Hepatic stellate cell (primary cell): ENCODE data around the gene RPL29.
A peak's percentile ranks its signal among the peaks of the same experiment; 100 is the strongest.

ENCODE experiments used
- DNase-seq: peaks from one replicate; pipeline ENCODE4 v3.0.0; 2011; ENCODE audit warnings: low spot score

RPL29 gene

GRCh38 chr3:52025453-52025852 is 29.8 kb upstream of the RPL29 start:
- no peak for DNase-seq

GRCh38 chr3:52024765-52025452 is 29.2 kb upstream of the RPL29 start:
- DNase-seq = no peak

- DNase-seq = no peak
Observed at GRCh38 chr3:52023860-52024764, 28.4 kb upstream of the RPL29 start.

DNA sequence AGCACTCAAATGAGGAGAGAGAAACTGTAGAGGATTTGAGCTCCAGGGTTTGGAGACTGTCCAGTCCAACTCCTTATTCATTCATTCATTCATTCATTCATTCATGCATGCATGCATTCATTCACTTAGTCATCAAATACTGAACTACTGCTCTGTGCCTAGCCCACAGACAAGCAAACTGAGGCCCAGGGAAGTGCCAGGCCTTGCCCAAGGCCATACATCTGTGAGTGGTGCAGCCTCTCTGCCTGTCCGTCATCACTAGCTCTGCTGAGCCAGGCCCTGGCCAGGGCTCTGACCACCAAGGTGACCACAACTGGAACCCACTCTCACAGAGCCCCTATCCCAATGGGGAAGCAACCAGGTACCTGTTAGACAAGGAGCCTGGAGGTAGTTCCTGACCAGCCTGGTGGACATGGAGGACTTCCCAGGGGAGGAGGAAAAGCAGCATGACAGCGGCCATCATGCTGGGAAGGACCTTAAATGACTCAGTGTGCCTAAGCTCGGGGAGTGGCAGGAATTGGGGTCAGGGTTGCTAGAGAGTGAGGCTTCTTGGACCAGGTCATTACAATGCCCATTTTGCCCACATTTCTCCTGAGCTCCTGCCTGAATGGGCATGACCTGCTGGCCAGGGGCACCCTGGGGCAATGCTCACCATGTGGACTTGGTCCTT is 27.5 kb upstream of the RPL29 start:
- no peak for DNase-seq

DNA sequence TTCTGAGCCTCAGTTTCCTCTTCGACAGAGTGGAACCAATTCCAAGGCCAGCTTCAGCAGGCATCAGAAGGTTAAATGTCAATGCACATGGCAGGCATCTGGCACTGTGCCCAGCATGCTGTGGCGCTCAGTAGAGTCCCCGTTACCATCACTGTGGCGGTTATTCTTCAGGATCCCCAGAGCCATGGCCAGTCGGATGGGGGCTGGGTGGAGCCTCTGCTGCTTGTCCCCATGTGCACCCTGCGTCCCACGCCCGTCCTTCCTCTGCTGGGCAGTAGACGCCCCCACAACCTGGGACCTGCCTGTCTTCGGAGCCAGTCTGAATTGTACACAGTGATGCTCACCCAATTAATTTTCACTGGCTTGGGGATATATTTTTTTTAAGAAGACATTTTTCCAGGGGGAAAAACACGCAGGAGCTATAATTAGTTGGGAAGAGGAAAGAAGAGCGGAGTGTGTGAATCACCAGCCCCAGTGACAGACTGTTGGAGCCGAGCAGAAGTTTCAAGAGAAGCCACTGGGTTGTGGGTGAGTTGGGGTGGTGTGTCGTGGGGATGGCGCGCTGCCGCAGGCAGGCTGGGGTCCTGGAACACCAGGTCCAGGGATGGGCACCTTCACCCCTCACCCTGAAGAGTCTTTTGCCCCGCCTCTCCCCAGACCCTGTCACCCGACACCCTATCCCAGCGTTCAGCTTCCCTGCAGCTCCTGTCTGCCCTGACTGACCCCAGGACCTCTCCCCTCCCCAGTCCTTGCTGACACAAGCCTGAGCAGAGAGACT is 26.8 kb upstream of the RPL29 start:
- DNase-seq = peak; percentile 93

- no peak for DNase-seq
Observed at GRCh38 chr3:52021489-52022268, 26.0 kb upstream of the RPL29 start.

DNA sequence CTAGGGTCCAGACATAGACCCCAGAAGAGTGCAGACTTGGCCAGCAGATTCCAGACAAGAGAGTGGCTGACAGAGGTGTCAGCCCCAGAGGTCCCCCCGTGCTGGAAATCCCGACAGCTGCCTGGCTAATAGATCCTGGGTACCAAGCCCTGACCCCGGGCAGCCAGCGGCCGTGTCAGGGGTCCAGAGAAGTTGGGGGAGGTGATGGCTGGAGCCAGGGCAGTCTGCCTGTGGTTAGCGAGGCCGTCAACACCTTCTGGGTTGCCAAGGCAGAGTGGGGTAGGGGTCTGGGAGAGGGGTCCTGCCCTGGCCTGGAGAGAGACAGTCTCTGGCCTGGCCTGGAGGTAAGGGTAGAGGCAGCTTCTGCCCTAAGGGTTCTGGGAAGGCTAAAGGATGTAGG is 25.1 kb upstream of the RPL29 start:
- no peak for DNase-seq

DNA sequence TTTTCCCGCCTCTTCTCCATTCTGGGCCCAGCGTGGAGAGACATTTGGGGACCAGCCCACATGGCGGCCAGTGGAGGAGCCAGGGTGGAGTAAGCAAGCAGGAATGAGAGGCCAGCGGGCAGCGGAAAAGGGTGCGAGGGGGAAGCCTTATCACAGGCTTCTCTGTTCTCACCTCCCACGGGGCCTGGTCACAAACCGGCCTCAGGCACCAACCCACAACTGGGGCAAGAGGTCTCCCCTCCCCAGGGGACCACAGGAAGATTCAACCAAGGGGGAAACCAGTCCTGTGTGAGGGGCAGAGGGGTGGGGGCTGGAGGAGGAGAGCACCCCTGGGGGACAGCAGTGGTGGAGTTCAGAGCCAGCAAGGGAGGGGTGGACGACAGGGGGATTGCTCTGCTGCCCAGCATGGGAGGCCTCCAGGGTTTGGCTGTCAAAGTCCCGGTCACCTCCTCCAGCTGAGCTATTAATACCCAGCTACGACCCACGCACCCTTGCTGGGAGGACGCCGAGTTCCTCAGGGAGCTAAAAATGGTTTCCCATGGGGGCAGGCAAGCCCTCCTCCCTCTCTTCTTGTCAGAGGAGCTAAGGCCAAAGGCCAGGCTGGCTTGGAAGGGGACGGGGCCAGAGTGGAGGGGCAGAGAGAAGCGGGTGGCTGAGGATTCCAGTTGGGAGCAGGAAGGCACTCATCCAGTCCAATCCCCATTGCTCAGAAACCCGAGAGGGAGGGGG is 23.8 kb upstream of the RPL29 start:
- peak; percentile 75 for DNase-seq

DNA sequence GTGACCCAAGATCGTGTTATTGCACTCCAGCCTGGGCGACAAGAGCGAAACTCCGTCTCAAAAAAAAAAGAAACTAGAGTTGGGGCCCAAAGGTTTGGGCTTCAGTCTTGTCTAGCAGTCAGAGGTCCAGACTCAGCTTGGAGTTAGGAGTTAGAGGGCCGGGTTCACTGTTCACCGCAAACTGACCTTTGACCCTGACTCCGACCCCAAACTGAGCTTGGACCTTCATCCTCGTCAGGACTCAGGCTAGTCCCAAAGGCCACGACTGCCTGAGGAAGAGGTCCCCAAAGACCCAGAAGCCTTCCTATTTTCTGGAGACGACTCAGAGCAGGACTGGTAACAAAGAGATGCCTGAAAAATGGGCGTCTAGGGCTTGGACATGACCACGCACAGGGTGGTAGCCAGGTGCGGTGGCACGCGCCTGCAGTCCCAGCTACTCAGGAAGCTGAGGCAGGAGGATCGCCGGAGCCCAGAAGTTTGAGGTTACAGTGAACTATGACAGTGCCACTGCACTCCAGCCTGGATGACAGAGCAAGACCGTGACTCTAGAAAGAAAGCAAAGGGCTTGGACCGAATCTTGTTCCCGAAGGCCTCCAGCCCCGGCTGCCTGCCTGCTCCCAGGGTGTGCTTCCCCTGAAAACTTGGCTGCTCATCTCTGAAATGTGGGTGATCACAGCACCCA is 22.8 kb upstream of the RPL29 start:
- no peak for DNase-seq

DNA sequence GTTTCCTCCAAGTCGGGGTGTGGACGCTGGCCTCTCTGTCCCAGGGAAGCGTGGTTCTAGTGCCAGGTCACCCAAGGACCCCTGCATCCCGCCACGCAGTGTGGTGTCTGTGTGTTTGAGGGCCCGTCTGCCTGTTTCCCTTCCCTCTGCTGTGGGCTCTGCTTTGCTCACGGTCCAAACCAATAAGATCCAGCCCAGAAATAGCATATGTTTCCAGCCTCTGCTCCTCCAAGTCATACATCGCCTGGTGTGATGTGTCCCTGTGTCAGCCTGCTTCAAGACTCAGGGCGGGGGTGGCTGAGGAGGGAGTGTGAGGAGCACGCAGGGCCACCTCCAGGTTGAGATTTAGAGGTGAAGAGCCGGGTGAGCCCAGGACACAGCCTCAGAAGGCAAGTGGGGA is 21.9 kb upstream of the RPL29 start:
- DNase-seq = no peak

GRCh38 chr3:52015438-52016228 is 19.9 kb upstream of the RPL29 start:
- DNase-seq = no peak

- no peak for DNase-seq
Observed at GRCh38 chr3:52014613-52015012, 18.9 kb upstream of the RPL29 start.

DNA sequence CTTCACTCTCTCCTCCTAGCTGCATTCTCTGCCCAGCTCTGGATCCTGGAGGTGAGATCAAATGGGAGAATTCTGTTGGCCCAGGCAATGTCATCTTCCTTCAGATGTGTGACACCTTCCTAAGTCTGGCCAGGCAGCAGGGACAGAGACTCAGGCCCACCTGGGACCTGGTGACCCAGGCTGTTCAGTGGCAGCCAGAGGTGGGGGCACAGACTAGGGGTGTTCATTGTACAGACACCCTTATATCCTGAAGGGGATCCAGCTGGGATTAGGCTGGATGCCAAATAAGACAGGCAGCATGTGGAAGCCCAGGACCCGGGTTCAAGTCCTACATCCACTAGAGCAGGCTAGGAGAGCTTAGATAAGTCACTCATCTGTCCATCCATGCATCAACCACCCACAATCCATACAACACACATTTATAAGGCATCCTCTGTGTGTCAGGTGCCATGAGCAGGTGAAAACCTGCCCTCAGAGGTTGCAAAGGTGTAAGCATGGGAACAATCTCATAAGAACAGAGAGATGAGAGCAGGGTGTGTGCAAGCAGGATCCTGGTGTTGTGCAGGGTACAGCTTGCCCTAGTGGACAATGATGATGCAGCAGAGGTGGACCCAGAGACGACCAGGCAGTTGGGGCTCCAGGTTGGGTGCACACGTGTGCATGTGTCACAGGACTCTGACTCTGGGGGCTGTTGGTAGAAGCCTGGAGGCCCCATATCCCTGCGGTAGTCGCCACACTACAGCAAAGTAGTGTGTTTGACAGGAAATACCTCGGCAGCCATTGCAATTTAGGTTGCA is 18.3 kb upstream of the RPL29 start:
- DNase-seq = no peak

- DNase-seq = no peak
Observed at GRCh38 chr3:52012699-52013098, 17.0 kb upstream of the RPL29 start.

DNA sequence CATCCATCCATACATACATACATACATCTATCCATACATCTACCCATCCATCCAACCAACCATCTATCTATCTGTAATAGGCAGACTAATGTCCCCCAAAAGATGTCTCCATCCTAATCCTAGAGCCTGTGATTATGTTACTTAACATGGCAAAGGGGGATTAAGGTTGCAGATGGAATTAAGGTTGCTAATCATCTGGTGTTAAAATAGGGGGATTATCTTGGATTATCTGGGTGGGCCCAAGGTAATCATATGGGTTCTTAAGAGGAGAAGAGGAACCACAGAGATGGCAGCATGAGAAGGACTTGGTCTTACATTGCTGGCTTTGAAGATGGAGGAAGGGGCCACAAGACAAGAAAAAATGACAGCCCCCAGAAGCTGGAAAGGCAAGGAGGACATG is 14.7 kb upstream of the RPL29 start:
- DNase-seq = no peak

GRCh38 chr3:52007291-52007690 is 11.6 kb upstream of the RPL29 start:
- no peak for DNase-seq

DNA sequence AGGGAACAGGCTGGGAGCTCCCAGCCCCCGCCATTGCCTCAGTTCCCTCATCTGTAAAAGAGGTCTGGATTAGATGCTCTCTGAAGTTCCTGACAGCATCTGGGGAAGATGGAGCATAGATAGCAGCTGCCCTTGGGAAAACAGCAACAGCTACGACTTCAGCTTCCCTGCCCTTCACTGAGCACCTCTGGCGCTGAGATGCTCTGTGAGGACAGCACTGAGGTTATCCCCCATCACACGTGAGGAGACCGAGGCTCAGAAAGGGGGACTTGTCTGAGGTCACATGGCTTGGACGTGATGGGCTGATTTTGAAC is 11.1 kb upstream of the RPL29 start:
- no peak for DNase-seq

- no peak for DNase-seq
Observed at GRCh38 chr3:52006017-52006819, 10.5 kb upstream of the RPL29 start.
